Measurements from ENCODE around the gene SIK3.

GRCh38 chr11:116851626-116852025 is 246.6 kb downstream of the SIK3 start:
- no peak for TF ChIP-seq POLR2A (IDR thresholded peaks at IDR 0.05)
- TF ChIP-seq, protein P1, sequence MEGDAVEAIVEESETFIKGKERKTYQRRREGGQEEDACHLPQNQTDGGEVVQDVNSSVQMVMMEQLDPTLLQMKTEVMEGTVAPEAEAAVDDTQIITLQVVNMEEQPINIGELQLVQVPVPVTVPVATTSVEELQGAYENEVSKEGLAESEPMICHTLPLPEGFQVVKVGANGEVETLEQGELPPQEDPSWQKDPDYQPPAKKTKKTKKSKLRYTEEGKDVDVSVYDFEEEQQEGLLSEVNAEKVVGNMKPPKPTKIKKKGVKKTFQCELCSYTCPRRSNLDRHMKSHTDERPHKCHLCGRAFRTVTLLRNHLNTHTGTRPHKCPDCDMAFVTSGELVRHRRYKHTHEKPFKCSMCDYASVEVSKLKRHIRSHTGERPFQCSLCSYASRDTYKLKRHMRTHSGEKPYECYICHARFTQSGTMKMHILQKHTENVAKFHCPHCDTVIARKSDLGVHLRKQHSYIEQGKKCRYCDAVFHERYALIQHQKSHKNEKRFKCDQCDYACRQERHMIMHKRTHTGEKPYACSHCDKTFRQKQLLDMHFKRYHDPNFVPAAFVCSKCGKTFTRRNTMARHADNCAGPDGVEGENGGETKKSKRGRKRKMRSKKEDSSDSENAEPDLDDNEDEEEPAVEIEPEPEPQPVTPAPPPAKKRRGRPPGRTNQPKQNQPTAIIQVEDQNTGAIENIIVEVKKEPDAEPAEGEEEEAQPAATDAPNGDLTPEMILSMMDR (IDR thresholded peaks at IDR 0.05): no peak

All from prostate gland (tissue), 2 donors.